ENCODE measurements around the gene DMKN. TPM values are rescaled to one million over a fixed set of nuclear protein-coding genes. Genes with fewer than 3 reads are reported as not detected.

The DMKN gene
- total and polyA plus RNA-seq, 2 experiments from 2014 or later = 57.0 to 99.5 TPM

DNA sequence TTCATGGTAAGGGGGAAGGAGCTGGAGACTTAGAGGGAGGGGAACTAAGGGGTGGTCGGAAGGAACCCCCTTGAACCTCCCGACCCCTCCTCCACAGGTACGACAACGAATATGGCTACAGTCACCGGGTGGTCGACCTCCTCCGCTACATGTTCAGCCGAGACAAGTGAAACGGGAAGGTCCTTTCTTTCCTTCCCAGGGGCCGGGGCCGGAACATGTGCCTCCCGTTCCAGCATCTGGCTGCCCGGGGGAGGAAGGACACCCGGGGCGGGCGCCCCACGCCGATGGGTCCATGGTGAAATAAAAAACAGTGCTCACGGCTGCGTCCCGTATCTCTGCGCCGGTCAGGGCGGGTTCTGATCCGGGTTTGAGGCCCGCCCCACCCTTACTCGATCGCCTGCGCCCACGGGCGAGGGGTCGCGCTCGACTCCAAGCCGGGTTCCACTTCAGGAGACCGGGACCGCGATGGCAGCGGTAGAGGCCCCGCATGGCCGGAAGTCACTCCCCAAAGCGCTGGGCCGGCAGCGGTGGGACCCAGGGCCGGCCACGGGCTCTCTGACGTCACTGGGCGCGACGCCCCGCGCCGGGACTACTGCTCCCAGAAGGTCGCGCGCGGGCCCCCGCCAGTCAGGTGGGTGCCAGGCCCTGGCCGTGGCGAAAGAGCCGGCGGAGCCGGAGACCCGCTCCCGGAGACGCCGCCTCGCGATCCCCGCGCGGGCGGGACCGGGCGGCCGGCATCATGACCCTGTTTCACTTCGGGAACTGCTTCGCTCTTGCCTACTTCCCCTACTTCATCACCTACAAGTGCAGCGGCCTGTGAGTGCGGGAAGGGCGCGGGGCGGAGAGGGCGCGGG lies 31.8 kb upstream of the DMKN start, which contains the start of gene TMEM147:
Gene TMEM147, plus strand, starts transcription at position 626 of the 854 bp plus-strand sequence. Its CDS starts 114 bp downstream, at position 740.
- H3K36me3 ChIP-seq (replicated peaks; ENCODE audit: insufficient read depth, low read depth) = no peaks in the 10 kb centered on the region
- no peaks in the 10 kb centered on the region for H3K9me3 ChIP-seq (ENCODE audit: low read depth)
- 2% methylated on average over 64 of the region's 85 CpGs for WGBS (ENCODE audit: low lambda C conversion rate, missing lambda C conversion rate)
- H3K9me2 ChIP-seq (replicated peaks; ENCODE audit: insufficient read depth) = no peaks in the 10 kb centered on the region
- no peaks in the 10 kb centered on the region for H3K27me3 ChIP-seq
- peak within 1 kb of the TSS; percentile 86 for H3K4me2 ChIP-seq
- peaks cover 15% of the 10 kb centered on the region for H3K4me1 ChIP-seq (ENCODE audit: insufficient read depth)
- H3K4me3 ChIP-seq = peak within 1 kb of the TSS; percentile 74
- peaks cover 35% of the 10 kb centered on the region for H3K79me2 ChIP-seq
- no peaks in the 10 kb centered on the region for H4K20me1 ChIP-seq (ENCODE audit: insufficient read depth, poor library complexity, severe bottlenecking)
- peak within 1 kb of the TSS; percentile 69 for H3K27ac ChIP-seq
- H2AFZ ChIP-seq = peak within 1 kb of the TSS; percentile 85
- DNase-seq (ENCODE audit: low spot score) = peak; percentile 98
- TF ChIP-seq EZH2phosphoT487 (IDR thresholded peaks at IDR 0.05; ENCODE audit: low read depth, severe bottlenecking, unreplicated experiment) (no peak), EZH2 (IDR thresholded peaks at IDR 0.05; ENCODE audit: borderline replicate concordance) (no peak)
- TF ChIP-seq, protein P1, sequence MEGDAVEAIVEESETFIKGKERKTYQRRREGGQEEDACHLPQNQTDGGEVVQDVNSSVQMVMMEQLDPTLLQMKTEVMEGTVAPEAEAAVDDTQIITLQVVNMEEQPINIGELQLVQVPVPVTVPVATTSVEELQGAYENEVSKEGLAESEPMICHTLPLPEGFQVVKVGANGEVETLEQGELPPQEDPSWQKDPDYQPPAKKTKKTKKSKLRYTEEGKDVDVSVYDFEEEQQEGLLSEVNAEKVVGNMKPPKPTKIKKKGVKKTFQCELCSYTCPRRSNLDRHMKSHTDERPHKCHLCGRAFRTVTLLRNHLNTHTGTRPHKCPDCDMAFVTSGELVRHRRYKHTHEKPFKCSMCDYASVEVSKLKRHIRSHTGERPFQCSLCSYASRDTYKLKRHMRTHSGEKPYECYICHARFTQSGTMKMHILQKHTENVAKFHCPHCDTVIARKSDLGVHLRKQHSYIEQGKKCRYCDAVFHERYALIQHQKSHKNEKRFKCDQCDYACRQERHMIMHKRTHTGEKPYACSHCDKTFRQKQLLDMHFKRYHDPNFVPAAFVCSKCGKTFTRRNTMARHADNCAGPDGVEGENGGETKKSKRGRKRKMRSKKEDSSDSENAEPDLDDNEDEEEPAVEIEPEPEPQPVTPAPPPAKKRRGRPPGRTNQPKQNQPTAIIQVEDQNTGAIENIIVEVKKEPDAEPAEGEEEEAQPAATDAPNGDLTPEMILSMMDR (IDR thresholded peaks at IDR 0.05; ENCODE audit: poor library complexity) = no peak

DNA sequence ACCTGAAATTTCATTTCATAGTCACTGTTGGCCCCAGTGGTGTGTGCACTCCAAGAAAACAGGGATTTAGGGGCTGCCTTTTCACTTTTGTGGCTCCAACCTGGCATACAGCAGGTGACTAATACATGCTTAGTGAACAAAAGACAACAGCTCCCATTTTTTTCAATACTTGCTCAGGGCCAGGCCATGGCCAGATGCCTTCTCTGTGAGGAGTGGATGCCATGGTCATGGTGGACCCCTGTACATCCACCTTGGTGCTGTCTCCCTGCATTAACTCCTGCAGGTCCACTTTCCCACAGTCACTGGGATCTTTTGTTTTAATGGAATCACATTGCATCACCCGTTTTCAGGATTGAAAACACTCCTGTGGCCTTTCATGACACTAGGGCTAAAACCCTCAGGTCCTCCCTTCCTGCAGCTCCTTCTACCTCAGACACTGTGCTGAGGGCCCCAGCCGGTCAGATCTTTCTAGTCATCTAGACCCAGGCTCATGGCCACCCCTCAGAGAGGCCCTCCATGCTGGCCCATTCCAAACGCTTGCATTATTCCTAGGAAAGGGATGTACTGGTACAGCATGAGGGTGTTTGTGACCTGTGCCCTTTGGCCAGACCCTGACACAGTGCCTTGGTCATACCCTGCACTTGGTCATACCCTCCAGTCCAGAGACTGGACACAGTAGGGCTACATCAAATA lies 30.8 kb upstream of the DMKN start:
- H3K36me3 ChIP-seq (replicated peaks; ENCODE audit: insufficient read depth, low read depth) = no peaks in the 10 kb centered on the region
- no peaks in the 10 kb centered on the region for H3K9me2 ChIP-seq (replicated peaks; ENCODE audit: insufficient read depth)
- no peaks in the 10 kb centered on the region for H4K20me1 ChIP-seq (ENCODE audit: insufficient read depth, poor library complexity, severe bottlenecking)
- H3K27me3 ChIP-seq = no peaks in the 10 kb centered on the region
- WGBS (ENCODE audit: low lambda C conversion rate, missing lambda C conversion rate) = 79% methylated on average over 3 of the region's 3 CpGs
- H3K4me2 ChIP-seq = peak overlapping the region; percentile 86
- peaks cover 35% of the 10 kb centered on the region for H3K79me2 ChIP-seq
- TF ChIP-seq EZH2phosphoT487 (IDR thresholded peaks at IDR 0.05; ENCODE audit: low read depth, severe bottlenecking, unreplicated experiment) (no peak), EZH2 (IDR thresholded peaks at IDR 0.05; ENCODE audit: borderline replicate concordance) (no peak)
- TF ChIP-seq, protein P1 (IDR thresholded peaks at IDR 0.05; ENCODE audit: poor library complexity) = no peak
- H3K9me3 ChIP-seq (ENCODE audit: low read depth) = no peaks in the 10 kb centered on the region
- peak overlapping the region; percentile 69 for H3K27ac ChIP-seq
- H3K4me3 ChIP-seq = peak overlapping the region; percentile 74
- DNase-seq (ENCODE audit: low spot score) = no peak
- peaks cover 15% of the 10 kb centered on the region for H3K4me1 ChIP-seq (ENCODE audit: insufficient read depth)
- H2AFZ ChIP-seq = peak overlapping the region; percentile 85

DNA sequence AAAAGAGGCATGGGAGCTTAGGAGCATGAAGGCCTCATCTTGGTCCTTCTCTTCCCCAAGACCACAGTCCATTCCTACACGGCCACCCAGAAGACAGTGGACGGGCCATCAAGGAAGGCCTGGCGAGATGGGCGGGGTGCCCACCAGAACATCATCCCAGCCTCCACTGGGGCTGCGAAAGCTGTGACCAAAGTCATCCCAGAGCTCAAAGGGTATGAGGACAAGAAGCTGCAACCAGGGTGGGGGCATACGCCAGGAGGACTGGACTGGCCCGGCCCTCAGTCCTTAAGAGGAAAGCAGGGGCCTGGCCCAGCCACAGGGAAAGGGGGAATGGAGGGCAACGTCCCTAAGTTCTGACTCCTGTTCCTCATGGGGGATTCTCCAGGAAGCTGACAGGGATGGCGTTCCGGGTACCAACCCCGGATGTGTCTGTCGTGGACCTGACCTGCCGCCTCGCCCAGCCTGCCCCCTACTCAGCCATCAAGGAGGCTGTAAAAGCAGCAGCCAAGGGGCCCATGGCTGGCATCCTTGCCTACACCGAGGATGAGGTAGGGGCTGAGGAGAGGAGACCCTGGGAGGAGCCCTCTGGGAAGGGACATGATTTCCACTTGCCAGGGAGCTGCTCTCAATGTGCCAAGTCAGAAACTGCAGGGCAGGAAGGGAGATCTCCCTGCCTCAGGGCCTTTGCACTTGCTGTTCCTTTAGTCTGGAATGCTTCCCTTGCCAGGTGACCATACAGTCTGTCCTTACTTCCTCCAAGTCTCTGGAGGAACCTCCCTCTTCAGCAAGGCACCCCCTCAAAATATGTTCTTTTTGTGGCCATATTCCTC lies 30.0 kb upstream of the DMKN start:
- no peaks in the 10 kb centered on the region for H3K27me3 ChIP-seq
- H3K9me2 ChIP-seq (replicated peaks; ENCODE audit: insufficient read depth) = no peaks in the 10 kb centered on the region
- no peak overlapping the region for H2AFZ ChIP-seq
- WGBS (ENCODE audit: low lambda C conversion rate, missing lambda C conversion rate) = 94% methylated on average over 15 of the region's 15 CpGs
- no peaks in the 10 kb centered on the region for H3K9me3 ChIP-seq (ENCODE audit: low read depth)
- H3K4me2 ChIP-seq = no peak overlapping the region
- peaks cover 15% of the 10 kb centered on the region for H3K4me1 ChIP-seq (ENCODE audit: insufficient read depth)
- H3K27ac ChIP-seq = no peak overlapping the region
- TF ChIP-seq EZH2 (IDR thresholded peaks at IDR 0.05; ENCODE audit: borderline replicate concordance) = no peak
- TF ChIP-seq, protein P1 (IDR thresholded peaks at IDR 0.05; ENCODE audit: poor library complexity) = no peak
- H3K4me3 ChIP-seq = no peak overlapping the region
- no peaks in the 10 kb centered on the region for H3K36me3 ChIP-seq (replicated peaks; ENCODE audit: insufficient read depth, low read depth)
- DNase-seq (ENCODE audit: low spot score) = no peak
- no peaks in the 10 kb centered on the region for H4K20me1 ChIP-seq (ENCODE audit: insufficient read depth, poor library complexity, severe bottlenecking)
- peaks cover 35% of the 10 kb centered on the region for H3K79me2 ChIP-seq
